Cardiac septum (tissue), 1 donor: ENCODE measurements around the gene RGR. TPM values are rescaled to one million over a fixed set of nuclear protein-coding genes. Genes with fewer than 3 reads are reported as not detected.
A peak's percentile ranks its signal among the peaks of the same experiment; 100 is the strongest.

Source experiments
- DNase-seq: peaks from one replicate; pipeline ENCODE4 v3.0.0-alpha.2; 2020; ENCODE audit warnings: low spot score
- intact Hi-C: fragments of 100-400 bp; cut with DNase I; formaldehyde crosslinking; loops from one replicate; pipeline ENCODE4 v1.14.0; 2022
- total RNA-seq: library from RNA; stranded (reverse); fragmentation: NEBNext Ultra II Directional; extraction: Animal tissue kit (Norgen Biotek cat#: 25700); gene quantifications from one replicate; pipeline ENCODE4 v1.2.1, GENCODE V29; 2021
- donor health status: DM: no; HTN: no; CAD: no.

The RGR gene
- total RNA-seq, 1 donor from 2014 or later = not detected

DNA sequence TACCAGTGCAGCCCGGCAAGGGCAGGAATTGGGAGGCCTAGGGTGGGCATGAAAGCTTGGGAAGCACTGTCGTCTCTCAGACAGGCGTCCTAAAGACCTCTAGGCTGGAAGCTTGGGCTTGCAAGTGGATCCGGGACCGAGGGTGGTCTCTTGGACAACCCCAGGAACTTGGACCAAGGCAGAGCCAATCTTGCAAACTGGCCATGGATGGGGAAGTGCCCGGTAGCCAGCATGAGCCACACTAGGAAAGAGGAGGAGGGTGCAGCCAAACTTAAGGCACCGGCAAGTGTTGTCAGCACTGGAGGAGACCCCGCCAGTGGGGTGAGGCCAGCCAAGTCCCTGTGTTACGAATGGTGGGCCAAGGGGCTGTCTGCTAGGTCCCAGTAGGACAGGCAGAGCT lies 28.0 kb upstream of the RGR start:
- DNase-seq = peak; percentile 74
- intact Hi-C loops = no loop called here

DNA sequence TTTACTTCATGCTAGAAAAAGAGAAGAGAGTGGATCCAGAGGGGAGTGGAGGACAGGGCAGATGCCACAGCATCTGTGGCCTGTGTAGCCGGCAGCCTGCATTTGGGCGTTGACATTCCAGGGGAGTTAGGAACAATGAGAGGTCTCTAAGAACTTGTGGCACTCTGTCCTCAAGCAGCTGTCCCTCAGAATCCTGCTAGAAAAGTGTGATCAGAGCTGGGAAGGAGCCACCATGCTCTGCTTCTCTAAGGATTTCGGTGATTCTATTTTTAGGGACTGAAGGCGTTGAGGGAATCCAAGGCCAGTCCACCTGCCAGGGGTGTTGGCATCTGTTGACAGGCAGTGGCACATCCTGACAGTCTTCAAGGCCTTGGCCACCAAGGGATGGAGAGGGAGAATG lies 27.1 kb upstream of the RGR start:
- DNase-seq = peak; percentile 44
- intact Hi-C loops = no loop called here

DNA sequence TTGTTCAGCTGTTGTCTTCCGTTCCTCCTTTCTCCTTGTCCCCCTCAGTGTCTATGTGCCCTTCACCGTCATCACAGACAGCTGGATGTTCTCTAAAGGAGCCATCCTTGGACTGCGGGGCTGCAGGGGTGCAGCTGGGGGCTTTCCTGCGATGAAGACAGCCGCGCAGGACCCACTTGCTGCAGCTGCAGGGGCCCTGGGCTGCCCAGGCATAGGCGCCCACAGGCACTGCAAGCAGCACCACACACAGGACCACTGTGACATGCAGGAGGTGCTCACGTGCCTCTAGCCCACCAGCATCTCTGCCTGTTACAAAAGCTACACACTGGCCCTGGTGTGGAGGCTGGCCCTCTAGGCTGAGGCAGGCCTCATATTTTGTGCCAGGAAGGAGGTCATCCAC lies 22.9 kb upstream of the RGR start:
- DNase-seq = peak; percentile 10
- intact Hi-C loops = no loop called here

DNA sequence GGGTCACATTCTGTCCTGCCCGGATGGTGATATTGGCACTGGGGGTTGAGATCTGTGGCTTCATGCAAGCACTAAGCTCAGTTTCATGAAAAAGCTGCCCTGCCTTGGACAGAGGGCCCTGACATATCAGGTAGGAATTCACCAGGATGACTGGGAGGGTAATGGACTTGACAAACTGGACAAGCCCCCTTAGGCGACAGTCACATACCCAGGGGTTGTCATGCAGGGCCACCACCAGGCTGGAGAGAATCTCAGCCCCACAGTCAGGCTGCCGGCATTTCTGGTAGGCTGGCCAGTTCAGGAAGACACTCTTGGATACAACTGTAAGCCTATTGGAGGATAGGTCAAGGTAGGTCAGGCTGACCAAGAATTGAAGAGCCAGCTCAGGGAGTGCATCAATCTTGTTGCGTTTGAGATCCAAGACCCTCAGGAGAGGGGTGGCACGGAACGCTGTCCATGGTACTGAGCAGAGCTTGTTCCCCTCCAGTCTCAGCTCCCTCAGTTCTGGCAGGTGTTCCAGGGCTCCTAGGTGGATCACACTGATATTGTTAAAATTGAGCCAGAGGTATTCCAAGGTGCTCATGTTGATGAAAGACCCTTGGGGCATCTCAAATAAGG lies 20.3 kb upstream of the RGR start:
- intact Hi-C loops = no loop called here
- DNase-seq = peak; percentile 26

DNA sequence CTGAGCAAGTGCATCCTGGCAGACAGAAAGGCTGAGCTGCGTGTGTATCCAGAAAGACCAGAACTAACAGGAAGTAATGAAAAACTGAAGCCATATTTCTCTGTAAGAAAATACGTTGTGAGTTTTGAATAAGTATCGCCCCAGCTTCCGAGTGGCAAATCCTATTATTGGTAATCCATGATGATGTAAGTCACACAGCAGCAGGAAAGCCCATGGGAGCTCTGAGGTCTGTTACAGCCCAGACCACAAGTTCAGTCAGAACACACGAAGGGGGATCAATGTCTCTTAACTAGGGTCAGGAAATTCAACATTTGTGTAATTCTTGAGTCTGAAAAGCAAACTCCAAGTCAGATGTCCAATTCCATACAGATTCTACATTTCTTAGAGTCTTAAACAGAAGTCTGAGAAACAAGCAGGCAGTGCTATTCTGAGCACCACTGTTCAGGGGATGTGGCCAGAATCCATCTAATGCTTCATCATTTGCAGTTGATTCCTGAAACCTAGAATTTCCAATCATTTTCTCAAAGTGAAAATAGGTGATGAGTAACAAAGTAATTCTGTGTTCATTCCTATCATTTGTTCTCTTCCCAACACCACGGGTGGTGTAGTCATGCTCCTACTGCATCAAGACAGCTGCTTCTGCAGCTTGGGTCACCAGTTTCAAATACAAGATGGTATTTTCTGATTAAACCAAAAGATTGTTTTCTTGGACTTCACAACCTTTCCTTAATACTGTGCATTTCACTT lies 19.3 kb upstream of the RGR start, which contains the start of gene LRIT2:
LRIT2 (minus strand) TSS at position 118 of the 747 bp plus-strand sequence; CDS start at position 94, 24 bp downstream.
- peak; percentile 41 for DNase-seq
- intact Hi-C loops = no loop called here

DNA sequence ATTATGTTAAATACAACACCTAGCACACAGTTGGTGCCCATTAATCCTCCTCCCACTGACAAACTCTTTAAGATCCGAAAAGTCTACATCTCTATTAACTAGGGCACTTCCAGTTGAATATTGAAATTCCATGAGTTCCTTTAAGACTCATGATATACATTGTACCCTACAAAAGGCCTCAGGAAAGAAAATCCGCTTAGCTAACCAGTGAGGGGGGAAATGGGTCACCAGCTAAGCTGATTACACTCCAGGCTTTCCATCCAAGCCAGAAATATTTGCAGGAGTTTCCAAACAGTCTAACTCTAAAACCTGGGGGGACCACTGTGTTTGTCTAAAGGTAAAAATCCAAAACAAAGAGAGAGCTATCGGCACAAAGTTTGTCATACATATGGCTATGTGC lies 18.2 kb upstream of the RGR start:
- intact Hi-C loops = no loop called here
- no peak for DNase-seq

DNA sequence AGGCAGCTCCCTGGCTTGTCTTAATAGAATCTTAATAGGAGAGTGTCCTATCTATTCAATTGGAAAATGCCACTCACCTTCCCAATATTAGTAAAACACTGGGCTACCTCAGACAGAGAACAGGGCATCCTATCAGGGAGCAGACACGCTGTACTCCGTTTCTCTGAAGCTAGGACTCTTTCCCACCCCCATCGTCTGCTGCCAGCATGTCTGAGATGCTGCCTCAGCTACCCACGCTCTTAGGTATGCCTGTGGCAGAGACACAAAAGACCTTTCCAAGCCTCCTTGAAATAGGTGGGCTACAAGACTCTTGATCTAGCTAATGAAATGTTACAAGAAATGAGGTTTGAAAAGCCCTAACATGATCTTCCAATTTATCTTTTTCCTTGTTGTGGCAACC lies 17.0 kb upstream of the RGR start:
- intact Hi-C loops = no loop called here
- DNase-seq = peak; percentile 15

DNA sequence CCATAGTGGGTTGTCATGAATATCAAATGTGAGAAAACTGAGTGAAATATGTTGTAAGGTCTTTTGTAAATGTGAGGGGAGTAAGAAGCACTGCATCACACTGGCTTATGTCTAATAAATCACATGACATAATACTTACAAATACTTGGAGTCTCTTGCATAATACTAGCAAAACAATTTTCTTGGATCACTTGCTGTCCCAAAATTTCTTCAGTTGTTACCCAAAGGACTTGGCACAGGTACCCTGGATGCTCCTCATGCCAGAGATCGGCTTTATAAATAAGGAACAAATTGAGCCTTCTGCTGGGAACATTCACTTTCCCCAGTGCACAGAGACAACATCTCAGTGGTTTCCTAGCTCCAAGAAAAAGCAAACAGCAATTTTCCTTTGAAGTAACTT lies 14.5 kb upstream of the RGR start:
- DNase-seq = no peak
- intact Hi-C loops = no loop called here

DNA sequence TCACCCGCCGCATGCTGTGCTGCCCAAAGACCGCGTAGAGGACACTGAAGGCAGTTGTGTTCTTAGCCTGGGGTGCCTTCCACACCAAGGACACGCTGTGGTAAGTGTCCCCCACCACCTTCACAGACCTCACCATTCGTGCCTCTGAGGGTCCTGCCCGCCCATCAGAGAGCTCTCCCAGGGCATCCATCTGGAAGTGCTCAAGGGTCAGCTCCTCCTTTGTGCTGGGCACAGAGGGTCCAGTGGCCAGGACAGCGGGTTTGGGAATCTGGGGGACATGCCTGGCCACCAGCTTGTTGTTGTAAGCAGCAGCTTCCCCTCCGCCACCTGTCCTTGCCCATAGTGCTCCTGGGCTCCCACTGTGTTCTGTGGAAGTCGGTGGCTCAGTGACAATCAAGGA lies 12.5 kb upstream of the RGR start:
- intact Hi-C loops = no loop called here
- no peak for DNase-seq

DNA sequence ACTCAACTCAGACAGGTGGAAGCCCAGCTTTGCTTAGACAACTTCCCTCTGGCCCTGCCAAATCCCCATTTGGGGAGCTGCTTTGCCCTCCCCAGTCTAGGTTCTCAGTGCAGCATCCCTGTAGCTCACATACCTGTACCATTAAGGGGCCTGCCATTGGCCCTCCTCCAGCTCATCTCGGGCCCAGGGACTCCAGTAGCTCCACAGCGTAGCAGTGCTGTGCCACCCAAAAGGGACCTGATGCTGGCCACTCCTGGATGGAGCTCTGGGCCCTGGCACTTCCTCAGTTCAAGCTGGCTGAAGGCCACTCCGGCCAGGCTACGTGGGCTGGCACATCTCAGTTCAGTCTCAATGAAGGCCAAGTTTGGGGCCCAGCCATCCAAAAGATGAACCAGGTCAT lies 10.9 kb upstream of the RGR start:
- intact Hi-C loops = no loop called here
- DNase-seq = no peak

DNA sequence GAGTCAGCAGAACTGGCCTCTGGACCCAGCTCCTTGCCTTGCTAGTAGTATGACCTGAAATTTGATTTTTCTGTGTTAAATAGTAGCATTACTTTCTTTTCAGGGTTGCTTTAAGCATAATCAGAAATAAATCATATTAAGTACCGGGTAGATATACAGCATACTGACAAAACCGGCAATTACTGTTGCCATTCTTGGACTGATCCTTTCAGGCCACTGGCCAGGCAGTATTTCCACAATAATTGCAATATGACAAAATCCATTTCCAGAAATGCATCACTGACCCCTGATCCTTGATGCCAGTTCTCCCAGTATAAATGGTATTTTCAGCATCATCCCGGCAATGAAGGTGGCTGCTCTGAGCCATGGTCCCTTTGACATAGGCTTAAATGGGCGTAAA lies 10.4 kb upstream of the RGR start:
- intact Hi-C loops = no loop called here
- DNase-seq = no peak

DNA sequence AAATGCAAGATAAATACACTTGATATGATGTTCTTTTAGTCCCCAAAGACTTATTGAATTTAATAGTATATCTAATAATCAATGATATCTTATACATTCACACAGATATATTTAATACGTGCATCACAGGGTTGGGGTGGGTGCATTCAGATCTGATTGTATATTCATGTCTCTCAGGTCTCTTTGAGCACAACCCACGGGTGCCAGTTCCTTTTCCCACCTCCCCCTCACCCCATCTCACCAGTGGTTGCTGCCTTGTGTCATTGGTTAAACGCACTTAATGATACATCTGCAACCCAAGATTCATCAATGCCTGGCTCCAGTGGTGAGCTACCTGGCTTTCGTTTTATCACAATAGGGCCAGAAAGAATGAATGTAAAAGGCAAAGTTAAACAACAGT lies 9.8 kb upstream of the RGR start:
- intact Hi-C loops = no loop called here
- no peak for DNase-seq

DNA sequence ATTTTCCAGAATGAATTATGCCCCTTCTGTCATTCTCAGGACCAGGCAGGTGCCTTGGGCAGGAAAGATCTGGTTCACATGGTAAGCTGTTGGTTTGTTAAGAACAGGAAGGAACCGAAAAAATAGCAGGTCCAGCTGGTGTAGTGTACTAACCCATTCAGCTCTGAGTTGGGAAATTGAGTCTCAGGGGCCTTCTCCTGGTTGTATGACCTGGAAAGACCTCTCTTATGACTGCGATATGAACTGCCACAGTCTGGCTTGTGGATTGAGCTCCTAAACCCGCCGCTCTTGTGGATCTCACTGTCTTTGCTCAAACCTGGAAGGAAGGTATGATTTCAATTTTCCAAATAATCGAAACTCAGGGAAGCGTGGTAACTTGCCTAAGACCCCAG lies 8.1 kb upstream of the RGR start:
- DNase-seq = no peak

DNA sequence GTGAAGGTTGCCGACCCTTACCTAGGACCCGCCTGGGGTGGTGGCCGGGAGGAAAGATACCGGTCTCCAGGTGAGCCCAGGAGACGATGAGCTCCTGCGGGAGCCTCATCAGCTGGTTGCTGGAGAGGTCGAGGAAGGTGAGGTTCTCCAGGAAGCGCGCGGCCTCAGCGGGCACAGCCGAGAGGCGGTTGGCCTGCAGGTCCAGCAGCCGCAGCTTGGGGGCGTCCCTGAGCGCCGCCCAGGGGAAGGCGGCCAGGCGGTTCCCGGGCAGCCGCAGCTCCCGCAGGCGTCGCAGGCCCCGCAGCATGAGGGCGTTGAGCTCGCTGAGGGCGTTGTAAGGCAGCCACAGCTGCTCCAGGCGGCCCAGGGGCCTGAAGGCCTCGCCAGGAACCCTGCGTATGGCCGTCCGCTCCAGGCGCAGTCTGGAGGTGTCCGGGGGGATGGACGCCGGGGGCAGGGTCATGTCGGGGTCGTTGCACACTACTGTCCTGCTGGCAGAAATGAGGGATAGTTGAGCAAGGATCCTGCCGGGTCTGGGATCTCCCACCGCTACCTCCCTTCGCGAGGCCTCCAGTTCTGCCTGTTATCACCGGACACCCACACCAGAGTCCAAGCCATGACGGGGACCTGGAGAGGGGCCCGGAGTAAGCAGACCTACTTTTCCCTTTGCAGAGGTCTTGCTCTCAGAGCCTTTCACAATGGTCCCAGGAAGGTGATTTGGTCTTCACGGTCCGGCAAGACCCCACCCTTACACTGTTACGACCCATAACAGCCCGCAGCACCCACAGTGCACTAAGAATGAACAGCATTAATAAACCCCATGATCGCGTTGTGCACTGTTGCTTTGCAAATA lies 7.4 kb upstream of the RGR start:
- intact Hi-C loops = no loop called here
- no peak for DNase-seq

More for the DNA sequence above, 8.1 kb upstream of the RGR start:
- intact Hi-C loops = no loop called here

DNA sequence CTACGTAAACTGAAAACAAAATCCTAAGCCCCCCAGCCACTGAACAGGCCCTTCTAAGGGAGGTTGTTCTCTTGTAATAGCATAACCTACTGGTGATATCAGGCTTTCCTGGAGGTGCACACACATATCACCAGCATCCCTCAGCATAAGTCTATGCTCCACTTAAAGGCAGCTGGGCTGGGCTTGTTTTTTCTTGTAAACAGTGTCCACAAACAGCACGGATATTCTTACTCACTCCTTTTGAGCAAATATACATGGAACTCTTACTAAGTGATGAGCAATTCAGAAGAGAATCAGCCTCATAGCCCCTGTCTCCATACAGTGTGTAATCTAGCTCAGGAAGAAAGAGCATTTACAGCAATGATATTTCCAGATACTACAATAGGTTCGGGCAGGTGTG lies 5.9 kb upstream of the RGR start:
- intact Hi-C loops = no loop called here
- no peak for DNase-seq

DNA sequence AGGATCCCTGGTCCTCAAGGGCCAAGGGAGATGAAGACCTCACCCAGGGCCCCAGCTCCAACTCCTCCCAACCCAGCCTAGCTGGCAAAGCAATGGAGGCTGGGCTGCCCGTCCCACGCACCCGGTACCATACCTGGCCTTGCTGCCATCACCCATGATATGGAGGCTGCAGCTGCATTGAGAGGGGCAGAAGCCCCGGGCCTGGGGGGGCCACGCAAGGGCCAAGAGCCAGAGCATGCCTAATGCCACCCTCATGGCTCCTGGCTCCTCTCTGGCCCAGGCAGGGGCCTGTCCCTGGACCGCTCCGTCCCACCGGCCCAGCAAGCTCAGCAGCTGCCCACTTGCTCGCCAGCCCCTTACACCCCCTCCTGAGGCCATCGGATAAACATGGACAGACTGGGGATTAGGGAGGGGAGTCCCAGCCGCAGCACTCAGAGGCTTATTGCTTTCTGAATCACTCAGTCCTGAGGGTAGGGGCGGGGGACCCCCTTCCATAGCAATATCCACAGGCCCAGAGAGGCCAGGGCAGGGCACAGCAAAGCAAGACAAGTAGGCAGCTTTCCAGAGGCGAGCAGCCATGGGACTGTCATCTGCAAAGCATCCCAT lies 3.6 kb upstream of the RGR start, which contains the start of gene LRIT1:
LRIT1 (minus strand) TSS at position 362 of the 606 bp plus-strand sequence; CDS start at position 255, 107 bp downstream.
- DNase-seq = no peak
- intact Hi-C loops = no loop called here

DNA sequence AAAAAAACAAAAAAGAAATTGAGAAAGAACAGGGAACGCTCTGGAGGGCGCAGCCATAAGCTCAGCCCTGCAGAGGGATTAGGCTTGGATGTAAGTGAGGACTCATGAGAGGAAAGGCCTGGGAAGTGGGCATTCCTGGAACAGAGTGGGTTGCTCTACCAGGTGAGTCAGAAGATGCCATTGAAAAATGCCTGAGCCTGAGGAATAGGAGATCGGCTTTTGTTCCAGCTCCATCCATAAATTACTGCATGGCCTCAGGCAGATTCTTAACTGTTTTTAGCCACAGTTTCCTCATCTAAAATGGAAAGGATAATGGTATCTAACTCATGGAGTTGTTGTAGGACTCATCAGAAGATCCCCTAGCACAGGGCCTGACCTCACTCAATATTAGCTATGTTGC lies 1.1 kb upstream of the RGR start:
- intact Hi-C loops = no loop called here
- no peak for DNase-seq

DNA sequence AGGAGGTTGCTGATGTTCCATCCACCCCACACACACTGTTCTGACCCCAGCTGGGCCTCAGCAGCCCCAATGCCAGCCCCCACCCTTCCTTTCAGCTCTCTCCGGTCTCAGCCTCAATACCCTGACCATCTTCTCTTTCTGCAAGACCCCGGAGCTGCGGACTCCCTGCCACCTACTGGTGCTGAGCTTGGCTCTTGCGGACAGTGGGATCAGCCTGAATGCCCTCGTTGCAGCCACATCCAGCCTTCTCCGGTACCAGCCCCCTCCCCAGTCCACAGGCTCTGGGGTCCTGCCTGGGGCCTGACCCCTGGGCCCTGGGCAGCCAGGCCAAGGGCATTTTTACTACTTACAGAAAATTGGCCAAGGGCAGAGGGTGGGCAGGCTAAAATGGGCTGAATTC lies 2.6 kb downstream of the RGR start:
- intact Hi-C loops = no loop called here
- no peak for DNase-seq

DNA sequence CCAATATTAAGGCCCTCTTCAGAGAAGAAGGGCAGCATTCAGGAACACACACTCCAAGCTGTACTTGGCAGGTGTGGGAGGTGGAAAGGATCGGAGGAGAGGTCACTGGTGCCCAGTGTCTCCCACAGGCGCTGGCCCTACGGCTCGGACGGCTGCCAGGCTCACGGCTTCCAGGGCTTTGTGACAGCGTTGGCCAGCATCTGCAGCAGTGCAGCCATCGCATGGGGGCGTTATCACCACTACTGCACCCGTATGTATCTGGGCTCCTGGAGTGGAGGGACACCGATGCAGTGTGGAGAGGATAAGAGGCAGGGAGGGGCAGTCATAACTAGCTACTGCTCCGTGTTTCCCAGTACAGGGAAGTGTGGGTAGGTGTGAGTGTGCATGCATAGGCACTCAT lies 3.9 kb downstream of the RGR start:
- no peak for DNase-seq
- intact Hi-C loops = no loop called here
